T-cell (primary cell): Measurements from ENCODE around the gene SUFU. TPM values are rescaled to one million over a fixed set of nuclear protein-coding genes. Genes with fewer than 3 reads are reported as not detected.

Source experiments
- ATAC-seq, 4 experiments: fragments of 200-7000 bp in 3 of 4; fragments of 150-1000 bp in 1 of 4; cut with Tn5 transposase; replicated peaks in 1 of 4; 1 replicate in 3 of 4; 2 replicates in 1 of 4; pipeline ENCODE4 v1.10.0; 2021; ENCODE audit warnings: moderate library complexity in 3 of 4, mild to moderate bottlenecking in 2 of 4, moderate number of reproducible peaks in 1 of 4
- CTCF ChIA-PET, 2 donors: fragments of 300-600 bp; sonication (Branson Sonifier 250); formaldehyde crosslinking; loops; one replicate each; lab custom pipeline; 2022; ENCODE audit warnings: antibody characterized with exemption in 2 of 2; lab: Charles Lee
- POLR2A ChIA-PET, 2 donors: fragments of 300-600 bp; sonication (Branson Sonifier 250); formaldehyde crosslinking; loops; one replicate each; lab custom pipeline; 2022; ENCODE audit warnings: antibody characterized with exemption in 2 of 2; lab: Charles Lee
- DNase-seq, 35 experiments: peaks; one replicate each; pipeline versions ENCODE4 v3.0.0 to v3.0.0-alpha.2; 2013 to 2023
- H3K27ac ChIP-seq: one replicate; pipeline ENCODE4 v1.5.1; 2013; ENCODE audit warnings: low read length
- H3K27me3 ChIP-seq, 2 experiments: replicated peaks in 1 of 2; 1 replicate in 1 of 2; 2 replicates in 1 of 2; pipeline versions ENCODE4 v1.6.1 to v1.7.0; 2013; ENCODE audit warnings: low read length in 1 of 2, mixed read lengths in 1 of 2; ENCODE audit not compliant: control insufficient read depth in 2 of 2, insufficient read depth in 2 of 2; ENCODE audit errors: extremely low read depth in 1 of 2
- H3K36me3 ChIP-seq, 2 donors: 1 replicate in 1 of 2; 2 replicates in 1 of 2; pipeline versions ENCODE4 v1.6.1 to v1.7.0; 2013; ENCODE audit warnings: low read length in 1 of 2; ENCODE audit not compliant: control insufficient read depth in 2 of 2, insufficient read depth in 1 of 2; ENCODE audit errors: extremely low read depth in 1 of 2
- H3K4me1 ChIP-seq, 2 experiments: 1 replicate in 1 of 2; 2 replicates in 1 of 2; pipeline versions ENCODE4 v1.6.1 to v1.7.0; 2013; ENCODE audit warnings: low read length in 2 of 2, mixed read lengths in 1 of 2; ENCODE audit not compliant: insufficient read depth in 2 of 2, control insufficient read depth in 1 of 2; ENCODE audit errors: extremely low read depth in 1 of 2
- H3K4me3 ChIP-seq, 2 donors: 1 replicate in 1 of 2; 2 replicates in 1 of 2; pipeline versions ENCODE4 v1.5.1 to v1.7.0; 2013; ENCODE audit warnings: mild to moderate bottlenecking in 2 of 2, low read length in 1 of 2, moderate library complexity in 1 of 2; ENCODE audit not compliant: control insufficient read depth in 1 of 2; ENCODE audit errors: extremely low read depth in 1 of 2
- H3K9me3 ChIP-seq: 2 replicates; pipeline ENCODE4 v1.7.0; 2013
- H3K27ac Mint-ChIP-seq, 2 donors: one replicate each; pipeline ENCODE4 v1.8.0; 2020 to 2021; ENCODE audit warnings: mild to moderate bottlenecking in 2 of 2, mixed read lengths in 2 of 2
- H3K27me3 Mint-ChIP-seq, 2 donors: one replicate each; pipeline ENCODE4 v1.8.0; 2021 to 2022; ENCODE audit warnings: mixed read lengths in 2 of 2
- H3K36me3 Mint-ChIP-seq: one replicate; pipeline ENCODE4 v1.8.0; 2021; ENCODE audit warnings: mixed read lengths
- H3K4me1 Mint-ChIP-seq, 3 donors: one replicate each; pipeline ENCODE4 v1.8.0; 2020 to 2022; ENCODE audit warnings: mixed read lengths in 3 of 3, mild to moderate bottlenecking in 1 of 3
- H3K4me3 Mint-ChIP-seq, 3 donors: one replicate each; pipeline ENCODE4 v1.8.0; 2020 to 2022; ENCODE audit warnings: mild to moderate bottlenecking in 3 of 3, mixed read lengths in 3 of 3, moderate library complexity in 3 of 3
- H3K9me3 Mint-ChIP-seq, 3 donors: one replicate each; pipeline ENCODE4 v1.8.0; 2020 to 2022; ENCODE audit warnings: mixed read lengths in 3 of 3
- WGBS: methylation state at CpG from one replicate; pipeline ENCODE4 v1.1.5; 2013; ENCODE audit warnings: missing lambda C conversion rate; ENCODE audit not compliant: insufficient coverage; 5-methylcytosine and 5-hydroxymethylcytosine counted together
- total RNA-seq, 35 experiments: library from RNA in 6 of 35; stranded (reverse) in 6 of 35; fragments of 120-200 nt in 1 of 35; gene quantifications; one replicate each; pipeline versions ENCODE4 v1.2.1 to v1.2.4 and lab custom pipeline; 2013 to 2026

The SUFU gene
- total RNA-seq, 5 donors from 2014 or later (not counting 1 experiment from before 2014, with no cell fraction given) = 13.2 to 16.4 (median 15.4) TPM

DNA sequence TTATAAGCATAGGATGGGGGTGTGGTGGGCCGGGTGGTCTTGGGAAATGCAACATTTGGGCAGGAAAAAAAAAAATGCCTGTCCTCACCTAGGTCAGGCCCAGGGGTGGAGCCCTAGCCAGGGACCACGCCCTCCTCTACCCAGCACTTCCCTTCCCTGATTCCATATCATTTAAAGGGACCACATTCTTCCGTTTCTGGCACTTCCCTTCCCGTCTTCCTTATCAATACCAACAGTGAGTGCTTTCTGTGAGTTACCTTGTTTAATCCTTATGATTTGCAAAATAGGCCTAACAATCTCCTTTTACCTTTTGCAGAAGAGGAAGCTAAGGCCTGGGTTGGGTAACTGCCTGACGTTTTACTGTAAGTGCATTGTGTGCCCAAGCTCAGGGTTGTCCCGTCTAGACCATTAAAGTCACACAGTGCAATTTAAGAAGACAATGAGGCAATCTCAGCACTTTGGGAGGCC, 35.8 kb upstream of the SUFU start:
- POLR2A ChIA-PET = interaction anchor here (0.6 to 0.7 kb wide), 3 partner anchors 165 to 1069 kb away, joined by 4 read pairs; no protein-coding TSS in a partner anchor
- H3K4me1 ChIP-seq = peaks cover 5 to 9% of the 10 kb centered on the region in 2 experiments
- WGBS = 76% methylated on average over 2 of the region's 6 CpGs

DNA sequence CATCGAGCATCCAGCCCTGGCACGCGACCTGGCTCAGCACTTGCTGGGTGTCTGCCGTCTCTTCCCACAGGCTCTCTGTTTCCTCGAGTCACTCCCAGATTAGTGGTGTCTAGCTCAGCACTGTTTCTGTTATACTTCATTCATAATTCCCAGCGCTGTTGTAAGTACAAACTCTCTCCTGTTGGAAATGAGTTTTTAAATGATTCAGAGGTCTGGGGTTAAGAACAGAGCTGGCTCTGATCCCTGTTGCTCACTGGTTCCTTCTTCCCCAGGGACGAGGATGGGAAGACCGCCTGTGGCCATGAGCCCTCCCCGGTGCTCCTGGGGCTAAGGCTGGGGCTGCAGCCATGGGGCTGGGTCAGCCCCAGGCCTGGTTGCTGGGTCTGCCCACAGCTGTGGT, 35.1 kb upstream of the SUFU start:
- Histone ChIP-seq H3K27me3 (no peaks in the 10 kb centered on the region), H3K36me3 (peaks cover 3% of the 10 kb centered on the region in 2 donors), H3K4me3 (no peak overlapping the region), H3K9me3 (no peaks in the 10 kb centered on the region), H3K27ac (no peak overlapping the region), H3K4me1 (peaks cover 10 to 12% of the 10 kb centered on the region in 2 experiments)
- peaks cover 12 to 13% (median 12%) of the 10 kb centered on the region in 3 donors for H3K4me1 Mint-ChIP-seq
- no peak overlapping the region for H3K27ac Mint-ChIP-seq
- no peaks in the 10 kb centered on the region for H3K27me3 Mint-ChIP-seq
- H3K4me3 Mint-ChIP-seq = no peak overlapping the region
- ChIA-PET CTCF (no interaction called here), POLR2A (interaction anchor here (0.6 to 0.7 kb wide), 3 partner anchors 166 to 1070 kb away, joined by 4 read pairs; no protein-coding TSS in a partner anchor)
- 94% methylated on average over 3 of the region's 9 CpGs for WGBS
- H3K36me3 Mint-ChIP-seq = peaks cover 4% of the 10 kb centered on the region
- H3K9me3 Mint-ChIP-seq = no peaks in the 10 kb centered on the region
- DNase-seq (no peak), ATAC-seq (no peak)

More for the DNA sequence above, 35.8 kb upstream of the SUFU start:
- H3K36me3 Mint-ChIP-seq = peaks cover 4% of the 10 kb centered on the region
- CTCF ChIA-PET = no interaction called here
- H3K27ac Mint-ChIP-seq = no peak overlapping the region
- H3K27me3 Mint-ChIP-seq = no peaks in the 10 kb centered on the region
- Histone ChIP-seq H3K27me3 (no peaks in the 10 kb centered on the region), H3K9me3 (no peaks in the 10 kb centered on the region), H3K4me3 (no peak overlapping the region), H3K36me3 (peaks cover 3% of the 10 kb centered on the region in 2 donors), H3K27ac (no peak overlapping the region)
- H3K4me3 Mint-ChIP-seq = no peak overlapping the region
- no peak for ATAC-seq
- DNase-seq = no peak
- H3K4me1 Mint-ChIP-seq = peaks cover 5 to 6% (median 6%) of the 10 kb centered on the region in 3 donors
- H3K9me3 Mint-ChIP-seq = no peaks in the 10 kb centered on the region

DNA sequence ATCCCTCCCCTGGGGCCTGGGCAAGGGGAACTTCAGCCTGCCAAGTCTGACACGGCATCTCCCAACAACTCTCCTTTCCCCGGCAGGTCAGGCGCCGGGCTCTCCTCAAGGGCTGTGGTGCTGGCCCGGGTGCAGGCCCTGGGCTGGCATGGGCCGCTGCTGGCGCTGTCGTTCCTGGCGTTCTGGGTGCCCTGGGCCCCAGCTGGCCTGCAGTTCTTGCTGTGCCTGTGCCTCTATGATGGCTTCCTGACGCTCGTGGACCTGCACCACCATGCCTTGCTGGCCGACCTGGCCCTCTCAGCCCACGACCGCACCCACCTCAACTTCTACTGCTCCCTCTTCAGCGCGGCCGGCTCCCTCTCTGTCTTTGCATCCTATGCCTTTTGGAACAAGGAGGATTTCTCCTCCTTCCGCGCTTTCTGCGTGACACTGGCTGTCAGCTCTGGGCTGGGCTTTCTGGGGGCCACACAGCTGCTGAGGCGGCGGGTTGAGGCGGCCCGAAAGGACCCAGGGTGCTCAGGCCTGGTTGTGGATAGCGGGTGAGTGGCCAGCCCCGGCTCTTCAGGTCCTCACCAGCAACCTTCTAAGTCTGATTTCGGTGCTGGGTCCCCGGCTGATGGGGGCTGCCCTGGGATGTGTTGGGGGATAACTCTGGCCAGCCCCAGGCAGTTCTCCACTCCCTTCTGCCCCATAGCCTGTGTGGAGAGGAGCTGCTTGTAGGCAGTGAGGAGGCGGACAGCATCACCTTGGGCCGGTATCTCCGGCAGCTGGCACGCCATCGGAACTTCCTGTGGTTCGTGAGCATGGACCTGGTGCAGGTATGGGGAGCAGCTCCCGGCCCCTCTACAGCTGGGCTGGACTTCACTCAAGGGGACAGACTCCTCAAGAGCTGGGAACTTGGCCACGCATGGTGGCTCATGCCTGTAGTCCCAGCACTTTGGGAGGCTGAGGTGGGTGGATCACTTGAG, 32.9 kb upstream of the SUFU start:
- Mint-ChIP-seq H3K36me3 (peaks cover 4% of the 10 kb centered on the region), H3K27me3 (no peaks in the 10 kb centered on the region), H3K4me1 (peaks cover 20 to 21% (median 20%) of the 10 kb centered on the region in 3 donors), H3K4me3 (no peak overlapping the region), H3K27ac (no peak overlapping the region), H3K9me3 (no peaks in the 10 kb centered on the region)
- no peak overlapping the region for H3K27ac ChIP-seq
- ChIA-PET CTCF (interaction anchor here in 1 of 2 donors (0.5 kb wide), 1 partner anchor 1412 kb away, joined by 3 read pairs; no protein-coding TSS in a partner anchor), POLR2A (interaction anchor here in 1 of 2 donors (0.6 kb wide), 1 partner anchor 253 kb away, joined by 4 read pairs; no protein-coding TSS in a partner anchor)
- H3K9me3 ChIP-seq = no peaks in the 10 kb centered on the region
- WGBS = 96% methylated on average over 19 of the region's 36 CpGs
- DNase-seq (no peak), ATAC-seq (no peak)
- H3K27me3 ChIP-seq = no peaks in the 10 kb centered on the region
- peaks cover 16 to 29% of the 10 kb centered on the region in 2 experiments for H3K4me1 ChIP-seq
- peaks cover 3% of the 10 kb centered on the region in 2 donors for H3K36me3 ChIP-seq
- no peak overlapping the region for H3K4me3 ChIP-seq

DNA sequence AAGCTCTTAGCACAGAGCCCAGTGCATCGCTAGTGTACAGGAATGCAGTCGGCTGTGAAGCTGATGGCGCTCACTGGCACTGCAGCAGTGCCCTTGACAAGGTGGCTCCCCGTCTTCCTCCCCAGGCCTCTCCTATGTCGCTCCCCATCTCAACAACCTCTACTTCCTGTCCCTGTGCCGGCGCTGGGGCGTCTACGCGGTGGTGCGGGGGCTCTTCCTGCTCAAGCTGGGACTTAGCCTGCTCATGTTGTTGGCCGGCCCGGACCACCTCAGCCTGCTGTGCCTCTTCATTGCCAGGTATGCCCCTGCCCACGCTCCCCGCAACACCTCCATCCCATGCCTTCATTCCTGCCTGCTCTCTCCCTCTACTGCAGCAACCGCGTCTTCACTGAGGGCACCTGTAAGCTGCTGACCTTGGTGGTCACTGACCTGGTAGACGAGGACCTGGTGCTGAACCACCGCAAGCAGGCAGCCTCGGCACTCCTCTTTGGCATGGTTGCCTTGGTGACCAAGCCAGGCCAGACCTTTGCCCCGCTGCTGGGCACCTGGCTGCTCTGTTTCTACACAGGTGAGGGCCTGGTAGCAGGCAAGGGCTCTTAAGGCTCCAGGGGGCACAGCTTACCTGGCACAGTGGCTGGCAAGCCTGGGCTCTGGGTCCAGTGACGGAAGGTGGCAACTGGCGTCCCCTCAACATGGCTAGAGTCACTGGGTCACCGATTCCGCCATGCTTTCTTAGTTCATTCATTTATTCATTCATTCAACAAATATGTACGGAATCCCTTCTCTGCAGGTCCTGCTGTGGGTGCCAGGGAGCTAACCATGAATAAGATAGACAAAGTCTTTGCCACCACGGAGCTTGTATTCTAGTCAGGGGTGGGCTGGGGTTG, 30.1 kb upstream of the SUFU start:
- H3K9me3 Mint-ChIP-seq = no peaks in the 10 kb centered on the region
- ATAC-seq (peak; percentile 79 to 92 (median 86)), DNase-seq (peak in 19 of 35 experiments; percentile 8 to 55 (median 22))
- peaks cover 21 to 29% (median 27%) of the 10 kb centered on the region in 3 donors for H3K4me1 Mint-ChIP-seq
- peak overlapping the region; percentile 36 for H3K27ac ChIP-seq
- H3K27ac Mint-ChIP-seq = peak overlapping the region; percentile 88 to 89
- CTCF ChIA-PET = interaction anchor here in 1 of 2 donors (0.6 to 0.9 kb wide), 2 partner anchors 80 to 119 kb away, joined by 3 to 8 read pairs; no protein-coding TSS in a partner anchor
- H3K27me3 Mint-ChIP-seq = no peaks in the 10 kb centered on the region
- POLR2A ChIA-PET = no interaction called here
- H3K36me3 ChIP-seq = peaks cover 0 to 5% of the 10 kb centered on the region in 2 donors
- H3K9me3 ChIP-seq = no peaks in the 10 kb centered on the region
- H3K4me3 Mint-ChIP-seq = peak overlapping the region; percentile 14 to 67 (median 24)
- H3K36me3 Mint-ChIP-seq = peaks cover 4% of the 10 kb centered on the region
- H3K4me1 ChIP-seq = peaks cover 22 to 43% of the 10 kb centered on the region in 2 experiments
- 54% methylated on average over 23 of the region's 27 CpGs for WGBS
- peak overlapping the region in 1 of 2 donors; percentile 19 for H3K4me3 ChIP-seq
- H3K27me3 ChIP-seq = no peaks in the 10 kb centered on the region

DNA sequence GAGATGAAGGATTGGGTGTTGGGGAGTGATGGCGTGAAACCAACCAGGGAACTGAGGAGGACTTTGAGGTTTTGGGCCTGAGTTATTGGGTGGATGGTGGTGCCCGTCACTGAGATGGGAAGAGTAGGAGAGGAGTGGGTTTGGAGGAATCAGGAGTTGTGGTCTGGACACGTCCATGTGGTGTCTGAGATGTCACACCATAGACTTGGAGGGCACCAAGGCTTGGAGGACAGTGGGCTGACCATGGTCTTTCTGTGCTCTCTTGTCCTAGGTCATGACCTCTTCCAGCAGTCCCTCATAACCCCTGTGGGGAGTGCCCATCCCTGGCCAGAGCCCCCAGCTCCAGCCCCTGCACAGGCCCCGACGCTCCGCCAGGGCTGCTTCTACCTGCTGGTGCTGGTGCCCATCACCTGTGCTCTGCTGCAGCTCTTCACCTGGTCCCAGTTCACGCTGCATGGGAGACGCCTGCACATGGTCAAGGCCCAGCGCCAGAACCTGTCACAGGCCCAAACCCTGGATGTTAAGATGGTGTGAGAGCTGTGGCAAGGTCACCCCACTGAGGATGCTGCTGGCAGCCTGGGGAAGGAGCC, 28.2 kb upstream of the SUFU start:
- POLR2A ChIA-PET = interaction anchor here in 1 of 2 donors (0.7 to 1.2 kb wide), 2 partner anchors 53 to 245 kb away, joined by 3 to 4 read pairs; no protein-coding TSS in a partner anchor
- Mint-ChIP-seq H3K27ac (peak overlapping the region; percentile 41 to 61), H3K4me3 (no peak overlapping the region)

More for the DNA sequence above, 28.2 kb upstream of the SUFU start:
- CTCF ChIA-PET = no interaction called here
- Histone ChIP-seq H3K4me3 (no peak overlapping the region), H3K36me3 (peaks cover 2 to 12% of the 10 kb centered on the region in 2 donors), H3K27me3 (no peaks in the 10 kb centered on the region), H3K9me3 (no peaks in the 10 kb centered on the region), H3K27ac (no peak overlapping the region), H3K4me1 (peaks cover 22 to 49% of the 10 kb centered on the region in 2 experiments)
- no peak for ATAC-seq
- 96% methylated on average over 7 of the region's 9 CpGs for WGBS
- H3K27me3 Mint-ChIP-seq = no peaks in the 10 kb centered on the region
- no peak for DNase-seq
- peaks cover 27 to 33% (median 29%) of the 10 kb centered on the region in 3 donors for H3K4me1 Mint-ChIP-seq
- no peaks in the 10 kb centered on the region for H3K9me3 Mint-ChIP-seq
- peaks cover 4% of the 10 kb centered on the region for H3K36me3 Mint-ChIP-seq
